GM12878 (cell line): ENCODE results near the gene NRXN3. TPM values are rescaled to one million over a fixed set of nuclear protein-coding genes. Genes with fewer than 3 reads are reported as not detected.

ENCODE experiments used
- ATAC-seq: fragments of 200-7000 bp; cut with Tn5 transposase; 3 replicates; pipeline ENCODE4 v1.9.1; 2020; ENCODE audit warnings: mild to moderate bottlenecking, moderate library complexity
- BruUV-seq: library from RNA; stranded (reverse); fragments of 400-500 nt; replicated peaks from 2 replicates; lab custom pipeline; 2021; lab: Mats Ljungman, UMichigan
- CTCF ChIA-PET: fragments of 300-600 bp; sonication (Branson Sonifier 250); formaldehyde crosslinking; extraction: SDS; loops from one replicate; lab custom pipeline; 2021; ENCODE audit warnings: inconsistent platforms; lab: Yijun Ruan, JAX
- POLR2A ChIA-PET: fragments of 350-600 bp; formaldehyde crosslinking; extraction: SDS; loops from one replicate; lab custom pipeline; 2021; ENCODE audit warnings: inconsistent platforms; lab: Charles Lee
- RAD21 ChIA-PET: fragments of 300-600 bp; sonication (Branson Sonifier 250); formaldehyde crosslinking; loops from one replicate; lab custom pipeline; 2023; ENCODE audit warnings: antibody characterized with exemption; ENCODE audit not compliant: unreplicated experiment; lab: Charles Lee
- SMC1A ChIA-PET: fragments of 300-600 bp; sonication (Branson Sonifier 250); formaldehyde crosslinking; loops from one replicate; lab custom pipeline; 2023; ENCODE audit not compliant: unreplicated experiment, uncharacterized antibody; lab: Charles Lee
- DNase-seq: peaks from one replicate; pipeline ENCODE4 v3.0.0-alpha.2; 2011; ENCODE audit warnings: low read depth, low spot score
- FAIRE-seq: peaks from 3 replicates; lab custom pipeline; 2011; peaks lifted over from hg19 to GRCh38; lab: Jason Lieb, UNC
- H2AFZ ChIP-seq: 2 replicates; pipeline ENCODE4 v1.6.0; 2011; ENCODE audit warnings: low read depth, low read length, control low read depth; ENCODE audit not compliant: control insufficient read depth
- H3K27ac ChIP-seq: 2 replicates; pipeline ENCODE4 v1.5.1; 2011; ENCODE audit warnings: control low read depth; ENCODE audit not compliant: control insufficient read depth, insufficient read depth
- H3K27me3 ChIP-seq, 2 experiments: replicated peaks in 1 of 2; 2 replicates each; pipeline versions ENCODE4 v1.6.0 to v1.6.1; 2011; ENCODE audit warnings: low read length in 1 of 2; ENCODE audit not compliant: control insufficient read depth in 2 of 2, insufficient read depth in 2 of 2
- H3K36me3 ChIP-seq, 2 experiments: 2 replicates each; pipeline ENCODE4 v1.5.1; 2011; ENCODE audit warnings: low read length in 1 of 2; ENCODE audit not compliant: control insufficient read depth in 2 of 2, insufficient read depth in 2 of 2
- H3K4me1 ChIP-seq: 2 replicates; pipeline ENCODE4 v1.6.1; 2011; ENCODE audit warnings: mild to moderate bottlenecking, low read length, moderate library complexity, mixed read lengths; ENCODE audit not compliant: control insufficient read depth, insufficient read depth
- H3K4me2 ChIP-seq: 2 replicates; pipeline ENCODE4 v1.6.0; 2011; ENCODE audit warnings: control low read depth; ENCODE audit not compliant: control insufficient read depth, insufficient read depth
- H3K4me3 ChIP-seq: fragments of 200-600 bp; sonication (generic); 2 replicates; pipeline ENCODE4 v1.5.1; 2016
- H3K79me2 ChIP-seq: 2 replicates; pipeline ENCODE4 v1.6.0; 2011; ENCODE audit warnings: low read length; ENCODE audit not compliant: control insufficient read depth, insufficient read depth
- H3K9ac ChIP-seq: 2 replicates; pipeline ENCODE4 v1.8.0; 2011; ENCODE audit warnings: low read length, control low read depth, mixed read lengths; ENCODE audit not compliant: control insufficient read depth, insufficient read depth
- H3K9me3 ChIP-seq: replicated peaks from 3 replicates; pipeline ENCODE4 v1.5.1; 2011; ENCODE audit warnings: mild to moderate bottlenecking, low read length; ENCODE audit not compliant: control insufficient read depth, insufficient read depth
- H4K20me1 ChIP-seq: 2 replicates; pipeline ENCODE4 v1.6.0; 2011; ENCODE audit not compliant: control insufficient read depth, insufficient read depth
- ATF2 ChIP-seq: IDR thresholded peaks from 2 replicates; pipeline ENCODE4 v1.6.1; 2012; ENCODE audit warnings: low read length, inconsistent platforms
- HCFC1 ChIP-seq: fragments of 150-350 bp; IDR thresholded peaks from 2 replicates; pipeline ENCODE4 v1.6.1; 2014; ENCODE audit warnings: low read length
- SMAD5 ChIP-seq: IDR thresholded peaks from 2 replicates; pipeline ENCODE4 v1.6.1; 2016; ENCODE audit warnings: antibody characterized with exemption, low read depth
- SUZ12 ChIP-seq: fragments of 200-600 bp; sonication (generic); IDR thresholded peaks from one replicate; pipeline ENCODE4 v1.6.1; 2018; ENCODE audit warnings: antibody characterized with exemption, mild to moderate bottlenecking; ENCODE audit not compliant: unreplicated experiment
- in situ Hi-C: fragments of 300-500 bp; cut with MboI; formaldehyde crosslinking; loops from 9 replicates; pipeline ENCODE4 v1.14.3; 2018; ENCODE audit warnings: mixed read lengths
- intact Hi-C: fragments of 100-400 bp; cut with micrococcal nuclease; formaldehyde crosslinking; loops from one replicate; pipeline ENCODE4 v1.14.2; 2022; ENCODE audit not compliant: unreplicated experiment
- polyA plus RNA-seq, 11 experiments: library from polyadenylated mRNA; depleted of rRNA in 4 of 11; unstranded in 6 of 11; stranded (reverse) in 5 of 11; fragments of >200 nt; fragmentation: Nextera tagmentation in 4 of 11; fragmentation: Illumina TruSeq in 1 of 11; extraction: Ambion mirVana in 4 of 11; extraction: Trizol in 1 of 11; gene quantifications; 1 replicate in 1 of 11; 2 replicates in 10 of 11; pipeline versions ENCODE4 v1.2.1 to v1.2.3, GENCODE V29; 2011 to 2016; ENCODE audit warnings: inconsistent platforms in 2 of 11, missing spikeins in 2 of 11, low read depth in 1 of 11
- total RNA-seq, 4 experiments: library from RNA; depleted of rRNA in 3 of 4; stranded (reverse); fragments of >200 nt in 3 of 4; fragmentation: Illumina TruSeq in 1 of 4; extraction: Trizol in 1 of 4; gene quantifications; 2 replicates each; pipeline versions ENCODE4 v1.2.1 to v1.2.3, GENCODE V29; 2013 to 2021
- TF ChIP-seq, protein P1 (sequence below): fragments of 150-350 bp; IDR thresholded peaks from 2 replicates; pipeline ENCODE4 v1.6.1; 2016; ENCODE audit warnings: low read depth, low read length
- TF ChIP-seq, protein P2 (sequence below), 3 experiments: IDR thresholded peaks in 2 of 3; conservative IDR thresholded peaks in 1 of 3; 2 replicates each; pipeline ENCODE4 v1.5.1; 2011; ENCODE audit warnings: low read depth in 3 of 3, low read length in 3 of 3, mild to moderate bottlenecking in 3 of 3, control low read depth in 2 of 3, moderate library complexity in 2 of 3, inconsistent platforms in 1 of 3, mixed read lengths in 1 of 3; ENCODE audit not compliant: control insufficient read depth in 2 of 3, insufficient read depth in 1 of 3; ENCODE audit errors: extremely low read depth in 1 of 3
- TF ChIP-seq, protein P3 (sequence below): IDR thresholded peaks from 2 replicates; pipeline ENCODE4 v1.6.1; 2012; ENCODE audit warnings: low read depth, low read length, improper control_type of control experiment

NRXN3 gene
- total and polyA plus RNA-seq, 10 of the 15 experiments (the other 5 are each of a cell fraction or from before 2014, with no cell fraction given), result 0.52 to 3.3 (median 1.4) TPM

DNA sequence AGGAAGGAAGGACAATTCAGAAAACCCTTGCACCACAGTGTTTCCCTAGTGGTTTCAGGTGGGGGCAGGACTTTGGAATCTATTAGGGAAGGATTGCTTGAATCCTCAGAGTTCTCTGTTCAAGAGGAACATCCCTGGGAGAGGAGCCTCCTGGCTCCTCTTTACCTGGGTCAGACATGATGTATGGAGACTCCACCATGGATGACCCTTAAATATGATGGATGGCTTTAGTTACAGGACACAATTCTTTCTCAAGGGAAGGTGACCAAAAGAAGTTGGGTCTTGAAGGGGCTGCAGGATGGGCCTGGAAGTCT lies 396.6 kb downstream of the NRXN3 start:
- Histone ChIP-seq H3K27me3 (no peaks in the 10 kb centered on the region), H3K4me1 (no peaks in the 10 kb centered on the region), H3K4me2 (no peak overlapping the region), H3K9me3 (no peaks in the 10 kb centered on the region; the same call in 2 of the 3 replicates), H2AFZ (no peak overlapping the region), H3K9ac (no peak overlapping the region), H3K27ac (no peak overlapping the region), H3K4me3 (no peak overlapping the region), H4K20me1 (no peaks in the 10 kb centered on the region), H3K36me3 (no peaks in the 10 kb centered on the region), H3K79me2 (no peaks in the 10 kb centered on the region)
- DNase-seq, result no peak
- RAD21 ChIA-PET, result interaction anchor here (0.7 to 2.3 kb wide), 6 partner anchors 118 to 711 kb away, joined by 3 to 15 read pairs (median 8); no protein-coding TSS in a partner anchor
- intact Hi-C loops, result loop anchor here (1.0 to 10.0 kb wide), 4 partner anchors 119 to 705 kb away; no protein-coding TSS in a partner anchor
- no peak for FAIRE-seq
- CTCF ChIA-PET, result interaction anchor here (0.6 to 4.1 kb wide), 26 partner anchors 10 to 1187 kb away, joined by 3 to 40 read pairs (median 5); no protein-coding TSS in a partner anchor
- TF ChIP-seq HCFC1, result no peak
- TF ChIP-seq, protein P1, sequence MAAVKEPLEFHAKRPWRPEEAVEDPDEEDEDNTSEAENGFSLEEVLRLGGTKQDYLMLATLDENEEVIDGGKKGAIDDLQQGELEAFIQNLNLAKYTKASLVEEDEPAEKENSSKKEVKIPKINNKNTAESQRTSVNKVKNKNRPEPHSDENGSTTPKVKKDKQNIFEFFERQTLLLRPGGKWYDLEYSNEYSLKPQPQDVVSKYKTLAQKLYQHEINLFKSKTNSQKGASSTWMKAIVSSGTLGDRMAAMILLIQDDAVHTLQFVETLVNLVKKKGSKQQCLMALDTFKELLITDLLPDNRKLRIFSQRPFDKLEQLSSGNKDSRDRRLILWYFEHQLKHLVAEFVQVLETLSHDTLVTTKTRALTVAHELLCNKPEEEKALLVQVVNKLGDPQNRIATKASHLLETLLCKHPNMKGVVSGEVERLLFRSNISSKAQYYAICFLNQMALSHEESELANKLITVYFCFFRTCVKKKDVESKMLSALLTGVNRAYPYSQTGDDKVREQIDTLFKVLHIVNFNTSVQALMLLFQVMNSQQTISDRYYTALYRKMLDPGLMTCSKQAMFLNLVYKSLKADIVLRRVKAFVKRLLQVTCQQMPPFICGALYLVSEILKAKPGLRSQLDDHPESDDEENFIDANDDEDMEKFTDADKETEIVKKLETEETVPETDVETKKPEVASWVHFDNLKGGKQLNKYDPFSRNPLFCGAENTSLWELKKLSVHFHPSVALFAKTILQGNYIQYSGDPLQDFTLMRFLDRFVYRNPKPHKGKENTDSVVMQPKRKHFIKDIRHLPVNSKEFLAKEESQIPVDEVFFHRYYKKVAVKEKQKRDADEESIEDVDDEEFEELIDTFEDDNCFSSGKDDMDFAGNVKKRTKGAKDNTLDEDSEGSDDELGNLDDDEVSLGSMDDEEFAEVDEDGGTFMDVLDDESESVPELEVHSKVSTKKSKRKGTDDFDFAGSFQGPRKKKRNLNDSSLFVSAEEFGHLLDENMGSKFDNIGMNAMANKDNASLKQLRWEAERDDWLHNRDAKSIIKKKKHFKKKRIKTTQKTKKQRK, result no peak
- TF ChIP-seq ATF2, result no peak
- TF ChIP-seq, protein P2, sequence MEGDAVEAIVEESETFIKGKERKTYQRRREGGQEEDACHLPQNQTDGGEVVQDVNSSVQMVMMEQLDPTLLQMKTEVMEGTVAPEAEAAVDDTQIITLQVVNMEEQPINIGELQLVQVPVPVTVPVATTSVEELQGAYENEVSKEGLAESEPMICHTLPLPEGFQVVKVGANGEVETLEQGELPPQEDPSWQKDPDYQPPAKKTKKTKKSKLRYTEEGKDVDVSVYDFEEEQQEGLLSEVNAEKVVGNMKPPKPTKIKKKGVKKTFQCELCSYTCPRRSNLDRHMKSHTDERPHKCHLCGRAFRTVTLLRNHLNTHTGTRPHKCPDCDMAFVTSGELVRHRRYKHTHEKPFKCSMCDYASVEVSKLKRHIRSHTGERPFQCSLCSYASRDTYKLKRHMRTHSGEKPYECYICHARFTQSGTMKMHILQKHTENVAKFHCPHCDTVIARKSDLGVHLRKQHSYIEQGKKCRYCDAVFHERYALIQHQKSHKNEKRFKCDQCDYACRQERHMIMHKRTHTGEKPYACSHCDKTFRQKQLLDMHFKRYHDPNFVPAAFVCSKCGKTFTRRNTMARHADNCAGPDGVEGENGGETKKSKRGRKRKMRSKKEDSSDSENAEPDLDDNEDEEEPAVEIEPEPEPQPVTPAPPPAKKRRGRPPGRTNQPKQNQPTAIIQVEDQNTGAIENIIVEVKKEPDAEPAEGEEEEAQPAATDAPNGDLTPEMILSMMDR (IDR thresholded peaks at IDR 0.05 in 2 of 3, conservative IDR thresholded peaks at IDR 0.05 in 1 of 3; ENCODE audit: control insufficient read depth in 2 of 3, extremely low read depth in 1 of 3, insufficient read depth in 1 of 3, low read depth in 3 of 3, low read length in 3 of 3), result no peak
- TF ChIP-seq, protein P3, sequence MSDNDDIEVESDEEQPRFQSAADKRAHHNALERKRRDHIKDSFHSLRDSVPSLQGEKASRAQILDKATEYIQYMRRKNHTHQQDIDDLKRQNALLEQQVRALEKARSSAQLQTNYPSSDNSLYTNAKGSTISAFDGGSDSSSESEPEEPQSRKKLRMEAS, result no peak
- no peak for TF ChIP-seq SMAD5
- TF ChIP-seq SUZ12, result no peak
- BruUV-seq, result no TSS peak
- in situ Hi-C loops, result no loop called here
- ATAC-seq, result peak; percentile 20; the same call in 2 of the 3 replicates
- POLR2A ChIA-PET, result no interaction called here
- SMC1A ChIA-PET, result interaction anchor here (0.7 to 2.4 kb wide), 12 partner anchors 9 to 705 kb away, joined by 3 to 12 read pairs (median 4); no protein-coding TSS in a partner anchor
